ENCODE measurements around the gene MAN2B1.
"Not testable (repeated sequence)": the region's sequence is repeated elsewhere in the genome, so short reads cannot be mapped to it uniquely, and the experiment has no call there.

MAN2B1 gene

DNA sequence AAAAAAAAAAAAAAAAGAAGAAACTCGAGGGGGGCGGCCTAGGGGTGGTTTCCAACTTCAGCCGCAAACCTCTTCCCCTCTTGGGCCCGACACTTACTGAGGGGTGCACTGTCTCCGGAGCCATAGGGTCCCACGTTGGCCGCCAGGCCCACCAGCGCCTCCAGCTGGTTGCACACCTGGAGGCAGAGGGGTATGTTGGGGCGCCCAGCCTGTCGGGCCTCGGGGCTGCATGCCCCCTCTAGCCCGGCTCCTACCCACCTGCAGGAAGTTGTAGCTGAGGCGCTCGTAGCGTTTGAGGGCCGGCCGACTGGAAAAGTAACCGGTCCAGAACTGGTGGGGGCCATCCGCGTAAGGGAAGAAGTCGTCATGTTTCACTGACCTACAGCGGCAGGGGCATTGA is 8.6 kb downstream of the MAN2B1 start:
- DNase-seq (ENCODE audit: low read depth) = no peak

DNA sequence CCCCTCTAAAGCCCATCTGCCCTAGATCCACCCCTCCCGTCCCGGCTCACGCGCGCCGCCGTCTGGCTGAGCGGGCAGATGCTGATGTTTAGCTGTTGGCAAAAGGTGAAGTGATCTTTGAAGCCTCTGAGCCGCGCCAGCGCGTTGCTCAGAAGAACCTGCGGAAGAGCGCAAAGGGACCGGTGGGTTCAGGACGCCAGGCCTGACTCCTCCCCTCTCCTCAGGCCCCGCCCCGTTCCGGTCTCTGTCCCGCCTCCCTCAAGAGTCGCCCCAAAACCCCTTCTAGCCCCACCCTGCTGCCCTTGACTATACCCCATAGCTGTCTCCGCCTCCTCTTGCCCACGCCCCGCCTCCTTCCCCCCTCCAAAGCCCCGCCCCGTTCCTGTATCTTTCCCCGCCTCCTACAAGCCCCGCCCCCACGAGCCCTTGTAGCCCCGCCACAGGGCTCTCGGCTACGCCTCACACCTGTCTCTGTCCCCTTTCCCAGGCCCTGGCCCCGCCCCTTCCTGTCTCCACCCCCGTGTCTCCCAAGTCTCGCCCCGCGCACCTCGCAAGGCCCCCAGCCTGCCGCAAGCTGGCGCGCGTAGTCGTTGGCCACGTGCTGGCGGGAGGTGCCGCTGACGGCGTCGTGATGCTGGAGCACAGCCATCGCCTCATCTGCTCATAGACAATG is 9.5 kb downstream of the MAN2B1 start:
- DNase-seq (ENCODE audit: low read depth) = no peak

DNA sequence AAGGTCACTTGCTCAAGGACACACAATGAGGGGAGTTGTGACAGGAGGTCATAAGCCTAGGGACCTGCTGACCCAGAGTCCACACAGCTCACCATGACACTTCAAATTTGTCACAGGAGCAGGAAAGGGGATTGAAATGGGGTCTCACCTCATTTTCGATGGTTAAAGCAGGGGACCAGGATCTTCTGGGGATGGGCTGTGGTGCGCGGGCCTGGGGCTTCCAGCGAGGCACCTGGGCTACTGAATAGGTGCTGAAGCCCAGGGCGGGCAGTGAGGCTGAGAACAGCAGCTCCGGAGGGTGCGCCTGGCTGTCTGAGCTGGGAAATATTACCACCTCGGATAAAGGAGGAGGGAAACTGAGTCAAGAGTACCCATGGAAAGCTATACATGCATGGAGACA is 11.0 kb downstream of the MAN2B1 start:
- no peak for DNase-seq (ENCODE audit: low read depth)

DNA sequence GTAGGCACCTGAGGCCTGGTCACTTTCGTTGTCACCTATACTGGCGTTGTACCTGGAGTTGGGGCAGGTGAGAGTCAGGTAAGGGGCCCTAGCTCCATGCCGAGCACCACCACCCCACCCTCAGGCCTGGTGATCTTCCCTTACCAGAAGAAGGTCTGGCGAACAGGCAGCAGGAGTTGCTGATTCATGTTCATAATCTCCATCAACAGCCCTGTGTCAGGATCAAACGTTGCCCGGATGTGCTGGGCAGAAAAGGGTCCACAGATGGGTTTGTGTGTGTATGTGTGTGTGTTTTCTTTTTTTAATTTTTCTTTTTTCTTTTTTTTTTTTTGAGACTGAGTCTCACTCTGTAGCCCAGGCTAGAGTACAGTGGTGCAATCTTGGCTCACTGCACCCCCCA is 14.3 kb downstream of the MAN2B1 start:
- DNase-seq (ENCODE audit: low read depth) = no peak

DNA sequence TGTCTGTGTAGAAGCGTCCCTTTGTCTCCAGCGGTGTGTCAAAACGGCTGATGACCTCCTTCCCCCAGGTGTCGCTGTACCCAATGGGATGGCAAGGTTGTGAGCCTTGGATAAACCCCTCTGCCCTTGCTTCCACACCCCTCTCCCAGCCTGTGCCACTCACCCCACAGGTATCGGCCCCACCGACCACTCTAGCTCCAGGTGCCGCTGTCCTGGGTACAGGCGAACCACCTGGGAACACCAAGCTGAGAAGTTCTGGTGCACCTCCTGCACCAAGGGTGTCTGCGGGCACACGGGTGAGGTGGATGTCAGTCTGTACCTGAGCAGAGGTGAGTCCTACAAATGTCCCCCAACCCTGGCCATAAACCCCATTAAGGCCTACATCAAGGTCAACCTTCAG is 16.6 kb downstream of the MAN2B1 start:
- DNase-seq (ENCODE audit: low read depth) = no peak

DNA sequence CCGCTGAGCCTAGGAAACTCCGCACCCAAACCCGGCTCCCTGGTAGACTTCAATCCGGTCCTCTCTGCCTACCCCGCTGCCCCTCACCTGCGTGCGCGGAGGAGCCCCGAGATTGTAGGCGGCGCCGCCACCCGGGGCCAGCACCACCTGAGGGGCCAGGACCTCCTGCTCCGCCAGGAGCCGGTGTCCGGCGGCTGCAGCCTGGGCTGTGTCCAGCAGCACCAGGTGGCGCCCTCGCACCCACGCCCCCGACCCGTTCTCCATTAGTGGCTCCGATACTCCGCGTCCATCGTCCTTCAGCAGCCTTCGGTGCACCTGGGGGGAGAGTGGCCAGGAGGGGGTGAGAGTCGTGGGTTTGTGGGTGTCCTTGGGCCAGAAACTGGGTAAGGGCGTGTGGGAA is 18.5 kb downstream of the MAN2B1 start:
- DNase-seq (ENCODE audit: low read depth) = no peak

DNA sequence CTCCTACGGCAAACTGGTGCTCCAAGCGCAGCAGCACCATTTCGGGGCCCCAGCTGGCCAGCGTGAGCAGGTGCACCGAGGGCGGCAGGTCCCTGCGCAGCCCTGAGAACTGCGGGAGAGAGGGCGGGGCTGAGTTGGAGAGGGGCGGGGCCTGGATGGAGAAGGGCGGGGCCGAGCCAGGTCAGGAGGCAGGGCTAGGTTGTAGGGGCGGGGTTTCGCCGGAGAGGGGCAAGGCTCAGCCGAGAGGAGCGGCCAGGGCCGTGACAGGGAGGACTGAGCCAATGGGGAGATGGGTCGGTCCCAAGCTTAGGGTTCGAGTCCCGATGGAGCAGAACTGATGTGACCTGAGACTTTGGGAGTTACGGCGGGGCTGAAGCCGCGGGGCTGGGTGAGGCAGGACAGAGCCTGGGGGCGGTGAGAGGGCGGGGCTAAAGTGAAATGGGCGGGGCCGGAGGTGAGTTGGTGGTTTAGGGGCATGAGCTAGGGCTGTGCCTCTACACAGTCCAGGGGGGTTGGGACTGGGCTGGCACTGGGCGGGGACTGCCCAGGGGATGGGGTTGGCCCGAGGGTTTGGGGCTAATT is 19.0 kb downstream of the MAN2B1 start:
- no peak for DNase-seq (ENCODE audit: low read depth)

DNA sequence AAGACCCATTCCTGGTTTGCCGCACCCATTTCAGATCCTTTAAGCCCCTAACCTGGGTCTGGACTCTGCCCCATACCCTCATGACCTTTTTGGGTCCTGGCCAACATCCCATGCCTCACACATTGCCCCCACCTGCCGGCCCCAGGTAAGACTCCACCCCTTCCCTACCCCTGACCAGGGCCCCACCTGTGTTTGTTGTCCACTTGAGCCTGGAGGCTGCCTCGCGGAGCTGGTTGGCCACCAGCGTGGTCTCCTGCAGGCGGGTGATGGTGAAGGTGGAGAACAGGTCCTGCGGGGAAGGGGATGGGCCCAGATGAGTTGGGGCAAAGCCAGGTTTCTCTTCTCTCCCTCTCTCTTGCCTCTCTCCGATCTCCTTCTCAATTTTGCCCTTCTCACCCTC is 19.5 kb downstream of the MAN2B1 start:
- DNase-seq (ENCODE audit: low read depth) = no peak

DNA sequence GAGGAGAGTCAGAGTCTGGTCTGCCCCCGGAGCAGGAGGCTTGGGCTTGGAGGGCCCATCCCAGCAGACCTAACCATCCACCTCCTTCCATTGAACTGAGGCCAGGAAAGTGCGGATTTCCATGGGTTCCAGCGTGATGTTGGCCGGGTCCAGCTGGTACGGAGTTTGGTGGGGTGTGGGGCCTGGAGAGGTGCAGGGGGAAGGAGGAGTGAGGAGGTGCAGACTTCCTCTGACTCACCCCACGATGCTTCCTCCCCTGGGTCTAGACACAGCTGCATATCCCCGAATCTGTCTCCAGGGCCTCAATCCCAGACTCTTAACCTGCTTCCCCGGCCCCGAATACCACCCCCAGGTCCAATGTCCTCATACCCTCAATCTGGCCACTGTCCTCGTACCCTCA is 20.0 kb downstream of the MAN2B1 start:
- no peak for DNase-seq (ENCODE audit: low read depth)

DNA sequence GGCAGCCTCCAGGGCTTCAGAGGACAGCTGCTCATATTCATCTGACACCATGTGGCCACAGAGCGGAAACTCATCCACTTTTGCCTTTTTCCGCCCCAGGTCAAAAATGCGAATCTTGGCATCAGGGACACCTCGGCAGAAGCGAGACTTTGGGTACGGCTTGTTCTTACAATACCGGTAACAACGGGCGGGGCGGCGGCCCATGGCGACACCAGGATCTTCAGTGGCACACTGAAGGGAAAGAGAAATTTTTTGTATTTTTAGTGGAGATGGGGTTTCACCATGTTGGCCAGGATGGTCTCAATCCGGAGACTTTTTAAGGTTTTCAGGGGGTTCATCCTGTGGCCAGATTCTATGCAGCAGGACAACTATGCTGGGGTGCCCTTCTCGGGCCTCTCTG is 22.8 kb downstream of the MAN2B1 start:
- not testable (repeated sequence) for DNase-seq (ENCODE audit: low read depth)

DNA sequence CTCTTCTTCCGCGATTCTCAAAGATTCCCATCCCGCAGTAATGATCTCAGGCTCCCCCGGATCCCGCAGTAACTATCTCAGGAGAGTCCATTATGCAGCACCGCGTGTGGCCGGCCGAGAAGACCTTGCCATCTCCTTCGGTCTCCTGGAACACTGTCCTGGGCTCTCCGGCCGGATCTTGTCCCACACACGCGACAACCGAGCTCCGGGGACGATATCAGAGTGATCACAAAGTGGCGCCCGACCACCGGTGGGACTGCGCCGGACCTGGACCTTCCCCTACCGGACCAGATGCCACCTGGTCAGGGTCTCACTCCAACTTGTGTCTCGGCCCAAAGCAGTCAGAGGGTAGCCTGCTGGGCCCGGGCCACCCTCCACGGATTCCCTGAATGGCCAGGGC is 24.0 kb downstream of the MAN2B1 start:
- no peak for DNase-seq (ENCODE audit: low read depth)

DNA sequence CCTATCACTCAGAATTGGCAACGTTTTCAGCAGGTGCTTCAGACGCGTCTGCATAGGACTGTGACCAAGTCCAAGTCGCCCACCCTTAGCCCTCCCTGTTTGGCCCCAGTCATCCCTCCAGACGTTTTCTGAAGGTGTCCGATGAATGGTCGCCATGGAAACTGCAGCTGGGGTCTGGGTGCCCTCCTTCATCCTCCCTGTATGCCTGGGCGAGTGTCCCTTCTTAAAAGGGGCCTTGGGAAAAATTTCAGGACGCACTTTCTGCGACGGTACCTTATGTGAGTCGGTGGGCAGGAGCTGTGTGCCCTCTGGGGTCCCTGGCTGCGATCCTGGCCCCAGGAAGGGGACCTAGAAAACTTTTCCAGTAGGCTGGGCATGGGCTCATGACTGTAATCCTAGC is 25.1 kb downstream of the MAN2B1 start:
- DNase-seq (ENCODE audit: low read depth) = no peak

DNA sequence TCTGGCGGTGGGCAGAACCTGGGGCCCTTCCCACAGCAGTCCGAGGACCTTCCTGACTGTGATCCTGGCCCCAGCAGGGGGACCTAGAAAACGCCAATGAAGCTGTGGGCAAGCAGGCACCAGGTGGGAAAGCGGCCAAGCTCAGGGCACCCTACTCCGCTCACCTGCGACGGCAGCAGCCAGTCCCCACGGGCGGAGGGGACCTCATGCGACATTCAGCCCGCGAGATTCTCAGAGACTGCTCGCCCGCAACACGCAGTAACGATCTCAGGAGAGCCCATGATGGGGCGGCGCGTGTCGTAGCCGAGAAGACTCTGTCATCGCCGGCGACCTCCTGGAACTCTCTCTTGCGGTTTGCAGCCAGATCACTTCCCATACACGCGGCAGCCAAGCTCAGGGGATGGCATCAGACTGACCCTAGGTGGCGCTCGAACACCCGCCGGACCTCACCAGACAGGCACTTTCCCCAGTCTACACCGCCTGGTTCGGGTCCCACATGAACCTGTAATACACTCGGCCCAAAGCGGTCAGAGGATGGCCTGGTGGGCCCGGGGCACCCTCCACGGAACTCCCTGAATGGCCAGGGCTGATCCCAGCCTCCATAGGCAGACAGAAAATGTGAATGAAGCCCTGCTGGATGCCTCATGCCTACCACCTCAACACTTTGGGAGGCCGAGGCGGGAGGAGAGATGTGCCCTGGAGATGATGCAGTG is 26.5 kb downstream of the MAN2B1 start:
- peak; percentile 74 for DNase-seq (ENCODE audit: low read depth)

DNA sequence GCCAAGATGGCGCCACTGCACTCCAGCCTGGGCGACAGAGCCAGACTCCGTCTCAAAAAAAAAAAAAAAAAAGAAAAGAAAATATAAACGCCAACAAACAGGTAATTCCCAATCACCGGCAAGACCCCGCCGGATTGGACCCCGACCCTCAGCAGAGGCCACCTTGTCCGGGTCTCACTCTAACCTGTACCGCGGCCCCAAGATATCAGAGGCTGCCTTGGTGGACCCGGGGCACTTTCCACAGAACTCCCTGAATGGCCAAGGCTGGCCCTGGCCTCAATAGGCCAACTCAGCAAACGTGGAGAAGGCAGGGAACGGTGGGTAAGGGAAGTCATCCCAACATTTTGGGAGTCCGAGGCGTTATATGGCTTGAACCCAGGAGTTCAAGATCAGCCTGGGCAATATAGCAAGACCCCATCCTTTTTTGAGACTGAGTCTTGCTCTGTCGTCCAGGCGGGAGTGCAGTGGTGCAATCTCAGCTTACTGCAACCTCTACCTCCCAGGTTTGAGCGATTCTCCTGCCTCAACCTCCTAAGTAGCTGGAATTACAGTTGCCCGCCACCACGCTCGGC is 27.8 kb downstream of the MAN2B1 start:
- no peak for DNase-seq (ENCODE audit: low read depth)

DNA sequence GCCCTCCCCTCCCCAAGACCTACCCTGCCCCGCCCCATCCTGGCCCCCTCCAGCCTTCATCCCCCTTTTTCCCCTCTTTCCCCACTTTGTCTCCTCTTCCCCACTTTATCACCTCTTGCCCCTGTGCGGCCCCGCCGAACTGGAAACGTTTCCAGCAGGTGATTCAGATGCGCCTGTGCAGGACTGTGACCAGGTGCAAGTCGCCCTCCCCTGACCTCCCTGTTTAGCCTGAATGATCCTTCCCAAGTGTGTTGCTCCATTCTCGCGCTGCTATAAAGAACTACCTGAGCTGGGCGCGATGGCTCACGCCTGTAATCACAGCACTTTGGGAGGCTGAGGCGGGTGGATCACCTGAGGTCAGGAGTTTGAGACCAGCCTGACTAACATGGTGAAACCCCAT is 29.9 kb downstream of the MAN2B1 start:
- DNase-seq (ENCODE audit: low read depth) = no peak

DNA sequence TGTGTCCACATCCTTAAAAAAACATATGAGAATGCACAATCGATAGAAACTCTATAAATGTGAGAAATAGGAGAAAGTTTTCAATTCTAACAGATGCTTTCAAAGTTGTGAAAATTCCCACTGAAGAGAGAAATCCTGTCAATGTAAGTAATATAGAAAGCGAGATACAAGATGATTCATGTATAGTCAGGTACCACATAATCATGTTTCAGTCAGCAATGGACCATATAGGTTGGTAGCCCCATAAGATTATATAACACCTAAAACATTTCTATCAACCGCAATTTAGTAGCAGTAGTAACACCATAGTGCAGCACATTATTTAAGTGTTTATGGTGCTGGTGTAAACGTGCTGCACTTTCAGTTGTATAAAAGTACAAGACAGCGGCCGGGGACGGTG is 37.3 kb downstream of the MAN2B1 start:
- no peak for DNase-seq (ENCODE audit: low read depth)

DNA sequence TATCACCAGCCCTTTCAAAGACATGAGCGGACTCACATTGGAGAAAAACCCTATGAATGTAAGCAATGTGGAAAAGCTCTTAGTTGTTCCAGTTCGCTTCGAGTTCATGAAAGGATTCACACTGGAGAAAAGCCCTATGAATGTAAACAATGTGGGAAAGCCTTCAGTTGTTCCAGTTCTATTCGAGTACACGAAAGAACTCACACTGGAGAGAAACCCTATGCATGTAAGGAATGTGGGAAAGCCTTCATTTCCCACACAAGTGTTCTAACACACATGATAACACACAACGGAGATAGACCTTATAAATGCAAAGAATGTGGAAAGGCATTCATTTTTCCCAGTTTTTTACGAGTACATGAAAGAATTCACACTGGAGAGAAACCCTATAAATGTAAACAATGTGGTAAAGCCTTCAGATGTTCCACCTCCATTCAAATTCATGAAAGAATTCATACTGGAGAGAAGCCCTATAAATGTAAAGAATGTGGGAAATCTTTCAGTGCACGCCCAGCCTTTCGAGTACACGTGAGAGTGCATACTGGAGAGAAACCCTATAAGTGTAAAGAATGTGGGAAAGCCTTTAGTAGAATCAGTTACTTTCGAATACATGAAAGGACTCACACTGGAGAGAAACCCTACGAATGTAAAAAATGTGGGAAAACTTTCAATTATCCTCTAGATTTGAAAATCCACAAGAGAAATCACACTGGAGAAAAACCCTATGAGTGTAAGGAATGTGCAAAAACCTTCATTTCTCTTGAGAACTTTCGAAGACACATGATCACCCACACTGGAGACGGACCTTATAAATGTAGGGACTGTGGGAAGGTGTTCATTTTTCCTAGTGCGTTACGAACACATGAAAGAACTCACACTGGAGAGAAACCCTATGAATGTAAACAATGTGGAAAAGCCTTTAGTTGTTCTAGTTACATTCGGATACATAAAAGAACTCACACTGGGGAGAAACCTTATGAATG is 38.2 kb downstream of the MAN2B1 start:
- no peak for DNase-seq (ENCODE audit: low read depth)

DNA sequence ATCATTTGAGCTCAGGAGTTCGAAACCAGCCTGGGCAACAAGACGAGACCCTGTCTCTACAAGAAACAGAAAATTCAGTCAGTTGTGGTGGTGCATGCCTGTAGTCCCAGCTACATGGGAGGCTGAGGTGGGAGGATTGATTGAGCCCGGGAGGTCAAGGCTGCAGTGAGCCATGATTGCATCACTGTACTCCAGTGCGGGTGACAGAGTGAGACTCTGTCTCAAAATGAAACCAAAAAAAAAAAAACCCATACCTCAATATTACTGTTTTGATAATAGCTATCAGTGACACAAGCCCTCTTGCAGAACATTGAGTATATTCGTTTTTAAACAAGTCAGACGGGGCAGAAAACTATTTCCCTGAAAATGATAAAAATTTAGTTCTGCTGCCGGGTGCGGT is 39.6 kb downstream of the MAN2B1 start:
- DNase-seq (ENCODE audit: low read depth) = no peak

DNA sequence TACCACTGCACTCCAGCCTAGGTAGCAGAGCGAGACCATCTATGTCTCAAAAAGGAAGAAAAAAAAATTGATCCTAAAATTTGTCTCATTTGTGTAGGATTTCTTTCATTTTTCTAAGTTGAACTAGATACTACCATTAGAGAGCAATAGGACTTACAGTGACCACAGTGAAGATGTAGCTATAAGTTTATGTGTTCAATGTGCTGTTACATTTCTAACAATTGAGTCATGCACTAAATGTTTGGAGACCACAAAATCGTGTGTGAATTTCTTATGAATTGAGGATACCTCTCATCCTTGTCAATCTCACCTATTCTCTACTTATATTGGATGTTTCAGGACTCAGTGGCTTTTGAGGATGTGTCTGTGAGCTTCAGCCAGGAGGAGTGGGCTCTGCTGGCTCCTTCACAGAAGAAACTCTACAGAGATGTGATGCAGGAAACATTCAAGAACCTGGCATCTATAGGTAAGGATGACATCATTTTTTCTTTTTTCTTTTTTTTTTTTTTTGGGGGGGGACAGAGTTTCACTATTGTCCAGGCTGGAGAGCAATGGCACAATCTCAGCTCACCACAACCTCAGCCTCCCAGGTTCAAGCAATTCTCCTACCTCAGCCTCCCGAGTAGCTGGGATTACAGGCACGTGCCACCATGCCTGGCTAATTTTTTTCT is 43.0 kb downstream of the MAN2B1 start:
- no peak for DNase-seq (ENCODE audit: low read depth)

DNA sequence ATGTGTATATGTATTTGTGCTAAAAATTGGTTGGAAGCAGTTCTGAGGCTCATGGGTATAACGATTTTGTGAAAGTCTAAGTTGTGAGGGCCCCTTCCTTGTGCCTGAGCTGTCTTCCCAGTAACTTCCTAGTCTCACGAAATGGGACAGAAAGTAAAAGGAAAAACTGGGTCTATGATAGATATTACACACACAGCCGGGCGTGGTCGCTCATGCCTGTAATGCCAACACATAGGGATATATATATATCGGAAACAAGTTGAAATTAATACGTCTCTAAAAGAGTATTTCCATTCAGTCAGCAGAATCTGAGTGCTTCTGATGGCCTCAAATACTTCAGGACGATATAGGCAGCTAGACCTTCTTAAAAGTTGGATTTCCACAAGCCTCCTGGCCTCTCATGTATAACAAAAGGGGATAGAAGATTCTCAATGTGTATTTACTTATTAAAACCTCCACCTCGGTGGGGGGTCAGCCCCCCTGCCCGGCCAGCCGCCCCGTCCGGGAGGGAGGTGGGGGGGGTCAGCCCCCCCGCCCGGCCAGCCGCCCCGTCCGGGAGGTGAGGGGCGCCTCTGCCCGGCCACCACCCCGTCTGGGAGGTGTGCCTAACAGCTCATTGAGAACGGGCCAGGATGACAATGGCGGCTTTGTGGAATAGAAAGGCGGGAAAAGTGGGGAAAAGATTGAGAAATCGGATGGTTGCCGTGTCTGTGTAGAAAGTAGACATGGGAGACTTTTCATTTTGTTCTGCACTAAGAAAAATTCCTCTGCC is 45.1 kb downstream of the MAN2B1 start:
- DNase-seq (ENCODE audit: low read depth) = not testable (repeated sequence)

DNA sequence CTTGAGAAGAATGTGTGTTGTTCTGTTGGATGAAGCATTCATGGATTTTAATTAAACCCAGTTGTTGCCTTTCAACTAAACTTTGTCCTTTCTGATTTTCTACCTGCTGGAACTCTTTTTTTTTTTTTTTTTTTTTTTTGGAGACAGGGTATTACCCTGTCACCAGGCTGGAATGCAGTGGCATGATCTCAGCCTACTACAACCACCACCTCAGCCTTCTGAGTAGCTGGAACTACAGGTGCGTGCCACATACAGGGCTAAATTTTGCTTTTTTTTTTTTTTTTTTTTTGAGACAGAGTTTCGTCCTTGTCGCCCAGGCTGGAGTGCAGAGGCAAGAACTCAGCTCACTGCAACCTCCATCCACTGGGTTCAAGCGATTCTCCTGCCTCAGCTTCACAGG is 48.9 kb downstream of the MAN2B1 start:
- no peak for DNase-seq (ENCODE audit: low read depth)
